Measurements from ENCODE around the gene IFI27.
"Not testable (repeated sequence)": the region's sequence is repeated elsewhere in the genome, so short reads cannot be mapped to it uniquely, and the experiment has no call there.

Gene IFI27
- 0 to 0.75 (median 0.43) reads per million in 9 experiments for total RNA-seq

DNA sequence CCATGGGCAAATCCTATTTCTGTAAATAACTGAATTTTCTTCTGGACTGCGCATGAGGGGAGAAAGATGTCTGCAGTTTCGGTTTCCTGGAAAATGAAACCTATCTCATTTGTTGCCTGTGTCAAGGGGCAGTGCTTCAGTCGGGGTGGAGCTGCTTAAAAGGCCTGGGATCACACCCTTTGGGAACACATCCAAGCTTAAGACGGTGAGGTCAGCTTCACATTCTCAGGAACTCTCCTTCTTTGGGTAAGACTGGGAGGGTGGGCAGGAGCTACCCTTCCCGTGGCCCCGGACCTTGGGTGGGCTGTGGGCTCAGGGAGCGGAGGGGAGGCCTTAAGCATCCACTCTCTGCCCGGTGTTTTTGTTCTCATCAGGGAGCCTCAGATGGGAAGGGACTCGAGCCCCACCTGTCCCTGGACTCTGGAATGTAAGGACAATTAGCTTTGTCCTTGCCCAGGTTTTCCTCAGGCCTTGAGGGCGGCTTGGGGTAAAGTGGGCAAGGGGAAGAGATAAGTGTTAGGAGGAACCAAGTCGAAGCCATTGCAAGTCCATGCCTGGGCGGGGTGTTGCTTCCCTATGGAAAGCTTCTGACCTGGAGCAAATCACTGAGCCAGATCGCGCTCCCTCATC is at the start of gene IFI27:
Gene IFI27 (plus strand): TSS at position 185 of the 630 bp plus-strand sequence.
- no peak within 1 kb of the TSS for H3K4me3 Mint-ChIP-seq

DNA sequence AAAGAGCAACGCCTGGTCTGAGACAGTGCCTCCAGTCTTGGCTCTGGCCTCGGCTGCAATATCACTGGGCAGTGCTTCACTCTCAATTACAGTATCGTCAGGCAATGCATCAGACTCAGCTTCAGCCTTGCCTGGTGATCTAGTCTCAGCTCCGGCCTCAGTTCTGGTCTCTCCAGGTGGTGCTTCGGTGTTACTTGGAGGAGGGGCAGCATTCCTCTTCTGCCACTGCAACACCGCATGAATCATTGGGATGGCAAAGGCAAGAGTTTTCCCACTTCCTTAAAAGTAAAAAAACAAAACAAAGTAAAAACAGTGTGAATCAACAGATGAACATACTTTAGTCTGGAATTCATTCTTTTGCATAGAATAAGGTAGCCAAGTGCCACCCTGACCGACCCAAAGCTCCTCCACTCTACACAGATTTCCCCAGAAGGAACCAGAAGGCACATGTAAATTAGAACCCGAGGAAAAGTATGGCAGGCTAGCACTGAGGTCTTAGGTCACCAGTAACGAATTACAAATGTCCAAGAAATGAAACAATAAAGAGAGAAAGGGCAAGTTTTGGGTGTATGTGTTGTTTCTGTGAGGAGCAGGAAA is 48.1 kb upstream of the IFI27 start:
- H3K4me3 Mint-ChIP-seq, result no peak overlapping the region
- H3K4me1 Mint-ChIP-seq (ENCODE audit: low read depth in 2 of 2), result peaks cover 69 to 85% of the 10 kb centered on the region in 2 donors
- H3K9me3 Mint-ChIP-seq, result no peaks in the 10 kb centered on the region
- H3K36me3 Mint-ChIP-seq (ENCODE audit: insufficient read depth), result peaks cover 78% of the 10 kb centered on the region
- no peaks in the 10 kb centered on the region for H3K27me3 Mint-ChIP-seq
- H3K27ac Mint-ChIP-seq, result peak overlapping the region in 1 of 2 donors; percentile 62
- ATAC-seq (replicated peaks) (no peak), DNase-seq (no peak)

More for the DNA sequence above, at the start of gene IFI27:
- ATAC-seq (replicated peaks) (no peak), DNase-seq (no peak)
- Mint-ChIP-seq H3K27ac (no peak within 1 kb of the TSS), H3K36me3 (ENCODE audit: insufficient read depth) (no peaks in the 10 kb centered on the region), H3K4me1 (ENCODE audit: low read depth in 2 of 2) (peaks cover 0 to 4% of the 10 kb centered on the region in 2 donors), H3K9me3 (no peaks in the 10 kb centered on the region), H3K27me3 (peaks cover 33 to 40% of the 10 kb centered on the region in 2 donors)

- no peak for ATAC-seq (replicated peaks)
Measured at GRCh38 chr14:94066089-94066676, 44.4 kb upstream of the IFI27 start.

GRCh38 chr14:94072076-94072475 is 38.5 kb upstream of the IFI27 start:
- H3K9me3 Mint-ChIP-seq, result peaks cover 9 to 10% of the 10 kb centered on the region in 2 donors
- not testable (repeated sequence) for H3K27me3 Mint-ChIP-seq; ATAC-seq (replicated peaks); H3K27ac Mint-ChIP-seq; DNase-seq
- peaks cover 35% of the 10 kb centered on the region for H3K36me3 Mint-ChIP-seq (ENCODE audit: insufficient read depth)
- H3K4me3 Mint-ChIP-seq, result peak overlapping the region in 1 of 2 donors; percentile 68
- H3K4me1 Mint-ChIP-seq (ENCODE audit: low read depth in 2 of 2), result peaks cover 52 to 78% of the 10 kb centered on the region in 2 donors

More at GRCh38 chr14:94066089-94066676, 44.4 kb upstream of the IFI27 start:
- Mint-ChIP-seq H3K36me3 (ENCODE audit: insufficient read depth) (peaks cover 43% of the 10 kb centered on the region), H3K4me1 (ENCODE audit: low read depth in 2 of 2) (peaks cover 80 to 93% of the 10 kb centered on the region in 2 donors), H3K9me3 (peaks cover 5 to 9% of the 10 kb centered on the region in 2 donors), H3K4me3 (peak overlapping the region; percentile 29 to 68), H3K27ac (peak overlapping the region in 1 of 2 donors; percentile 65), H3K27me3 (no peaks in the 10 kb centered on the region)
- no peak for DNase-seq

- Mint-ChIP-seq H3K4me1 (ENCODE audit: low read depth in 2 of 2) (peaks cover 51 to 74% of the 10 kb centered on the region in 2 donors), H3K9me3 (peaks cover 0 to 5% of the 10 kb centered on the region in 2 donors), H3K27ac (no peak overlapping the region), H3K36me3 (ENCODE audit: insufficient read depth) (peaks cover 54% of the 10 kb centered on the region), H3K4me3 (peak overlapping the region; percentile 21 to 99), H3K27me3 (no peaks in the 10 kb centered on the region)
- no peak for DNase-seq
- ATAC-seq (replicated peaks), result no peak
Measured at GRCh38 chr14:94074534-94074933, 36.0 kb upstream of the IFI27 start.

- ATAC-seq (replicated peaks) (no peak), DNase-seq (no peak)
- H3K36me3 Mint-ChIP-seq (ENCODE audit: insufficient read depth), result peaks cover 58% of the 10 kb centered on the region
- peaks cover 50 to 73% of the 10 kb centered on the region in 2 donors for H3K4me1 Mint-ChIP-seq (ENCODE audit: low read depth in 2 of 2)
- no peaks in the 10 kb centered on the region for H3K27me3 Mint-ChIP-seq
- H3K4me3 Mint-ChIP-seq, result peak overlapping the region; percentile 70 to 99
- H3K27ac Mint-ChIP-seq, result peak overlapping the region in 1 of 2 donors; percentile 49
- H3K9me3 Mint-ChIP-seq, result peaks cover 0 to 5% of the 10 kb centered on the region in 2 donors
Measured at GRCh38 chr14:94075008-94075407, 35.5 kb upstream of the IFI27 start.

GRCh38 chr14:94077111-94077821 is 33.3 kb upstream of the IFI27 start:
- DNase-seq, result no peak
- H3K27me3 Mint-ChIP-seq, result no peaks in the 10 kb centered on the region
- H3K4me3 Mint-ChIP-seq, result peak overlapping the region; percentile 99
- H3K9me3 Mint-ChIP-seq, result peaks cover 0 to 2% of the 10 kb centered on the region in 2 donors
- H3K36me3 Mint-ChIP-seq (ENCODE audit: insufficient read depth), result peaks cover 62% of the 10 kb centered on the region
- ATAC-seq (replicated peaks), result no peak
- H3K4me1 Mint-ChIP-seq (ENCODE audit: low read depth in 2 of 2), result peaks cover 43 to 62% of the 10 kb centered on the region in 2 donors
- H3K27ac Mint-ChIP-seq, result no peak overlapping the region

DNA sequence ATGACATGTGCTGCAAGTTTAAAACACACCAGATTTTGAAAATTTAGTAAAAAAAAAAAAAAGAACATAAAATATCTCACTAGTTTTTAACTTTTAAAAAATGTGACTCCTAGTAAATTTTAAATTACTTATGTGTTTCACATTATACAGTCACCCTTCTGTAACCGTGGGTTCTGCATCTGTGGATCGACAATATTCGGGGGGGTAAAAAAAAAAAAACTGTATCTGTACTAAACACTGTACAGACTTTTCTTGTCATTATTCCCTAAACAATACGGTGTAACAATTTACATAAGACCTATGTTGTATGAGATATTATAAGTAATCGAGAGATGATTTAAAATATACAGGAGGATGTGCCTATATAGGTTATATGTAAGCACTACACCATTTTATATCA is 32.7 kb upstream of the IFI27 start:
- Mint-ChIP-seq H3K36me3 (ENCODE audit: insufficient read depth) (peaks cover 58% of the 10 kb centered on the region), H3K27ac (no peak overlapping the region), H3K4me1 (ENCODE audit: low read depth in 2 of 2) (peaks cover 41 to 62% of the 10 kb centered on the region in 2 donors)

GRCh38 chr14:94079891-94080620 is 30.5 kb upstream of the IFI27 start:
- Mint-ChIP-seq H3K27ac (peak overlapping the region; percentile 99 to 100), H3K4me1 (ENCODE audit: low read depth in 2 of 2) (peaks cover 37 to 56% of the 10 kb centered on the region in 2 donors), H3K4me3 (peak overlapping the region; percentile 99), H3K36me3 (ENCODE audit: insufficient read depth) (peaks cover 43% of the 10 kb centered on the region), H3K9me3 (no peaks in the 10 kb centered on the region), H3K27me3 (no peaks in the 10 kb centered on the region)
- ATAC-seq (replicated peaks), result no peak
- DNase-seq, result peak in 1 of 3 experiments; percentile 6

More for the DNA sequence above, 32.7 kb upstream of the IFI27 start:
- H3K4me3 Mint-ChIP-seq, result peak overlapping the region; percentile 99
- H3K27me3 Mint-ChIP-seq, result no peaks in the 10 kb centered on the region
- no peak for ATAC-seq (replicated peaks)
- no peak for DNase-seq
- no peaks in the 10 kb centered on the region for H3K9me3 Mint-ChIP-seq

DNA sequence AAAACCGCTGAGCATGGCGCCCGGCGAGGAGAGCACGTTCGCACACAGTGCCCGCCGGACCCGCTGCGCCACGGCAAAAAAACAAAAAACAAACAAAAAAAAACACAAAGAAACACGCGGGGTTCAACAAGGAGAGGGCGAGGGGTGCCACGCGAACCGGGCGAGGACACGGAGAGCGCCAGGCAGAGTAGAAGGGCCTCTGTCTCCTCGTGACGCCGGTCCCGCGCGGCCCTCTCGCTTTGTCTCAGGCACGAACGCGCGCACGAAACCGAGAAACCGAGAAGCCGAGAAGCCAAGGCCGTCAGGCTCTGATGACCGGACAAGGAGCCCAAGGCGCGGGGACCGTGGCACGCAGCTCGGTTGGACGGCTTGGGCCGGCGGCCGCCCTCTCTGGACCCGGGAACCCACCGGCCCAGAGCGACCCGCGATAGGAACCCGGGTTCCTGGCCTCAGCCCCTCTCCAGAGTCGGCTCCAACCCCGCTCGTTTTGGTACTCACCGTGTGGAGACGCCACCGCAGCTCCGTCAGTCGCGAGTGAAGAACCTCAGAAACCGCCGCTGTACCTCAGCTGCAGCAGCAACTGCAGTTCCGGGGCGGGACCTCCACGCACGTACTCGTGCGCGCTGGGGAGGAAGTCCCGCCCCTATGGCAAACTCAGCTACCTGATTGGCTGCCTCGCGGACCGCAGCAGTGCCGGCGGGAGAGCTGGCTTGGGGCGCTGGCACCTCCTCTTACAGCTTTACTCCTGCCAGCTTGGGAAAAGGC is 29.7 kb upstream of the IFI27 start, which contains the start of the genes DDX24 and IFI27L1:
Gene DDX24 (minus strand): TSS at position 582 of the 765 bp plus-strand sequence. CDS start 1,460 bp downstream, outside the sequence.
Gene IFI27L1 (plus strand): TSS at position 690 of the 765 bp plus-strand sequence. CDS start 15,628 bp downstream, outside the sequence.
- DNase-seq (peak; percentile 96 to 97 (median 97)), ATAC-seq (replicated peaks) (peak; percentile 94)
- Mint-ChIP-seq H3K36me3 (ENCODE audit: insufficient read depth) (peaks cover 43% of the 10 kb centered on the region), H3K9me3 (no peaks in the 10 kb centered on the region), H3K27ac (peak within 1 kb of the TSS; percentile 99 to 100), H3K4me1 (ENCODE audit: low read depth in 2 of 2) (peaks cover 33 to 49% of the 10 kb centered on the region in 2 donors), H3K4me3 (peak within 1 kb of the TSS; percentile 99), H3K27me3 (no peaks in the 10 kb centered on the region)

DNA sequence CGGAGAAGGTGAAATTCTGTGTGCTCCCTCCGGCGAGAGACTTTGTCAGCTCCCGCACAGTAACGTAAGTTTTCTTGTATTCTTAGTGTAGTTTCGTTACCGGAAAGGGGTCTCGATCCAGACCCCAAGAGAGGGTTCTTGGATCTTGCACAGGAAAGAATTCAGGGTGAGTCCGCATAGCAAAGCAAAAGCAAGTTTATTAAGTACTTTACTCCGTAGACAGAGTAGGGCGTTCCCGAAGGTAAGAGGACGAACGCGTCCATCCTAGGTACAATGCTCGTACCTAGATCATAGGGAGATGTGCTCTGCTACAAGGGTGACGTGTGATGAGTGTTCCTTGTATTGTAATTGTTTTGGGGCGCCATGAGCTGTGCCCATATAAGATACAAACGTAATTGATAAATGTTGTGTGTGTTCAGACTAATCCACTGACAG is 29.1 kb upstream of the IFI27 start:
- Mint-ChIP-seq H3K9me3 (no peaks in the 10 kb centered on the region), H3K27ac (peak overlapping the region; percentile 99 to 100), H3K4me3 (peak overlapping the region; percentile 99), H3K36me3 (ENCODE audit: insufficient read depth) (peaks cover 38% of the 10 kb centered on the region), H3K4me1 (ENCODE audit: low read depth in 2 of 2) (peaks cover 33 to 43% of the 10 kb centered on the region in 2 donors), H3K27me3 (no peaks in the 10 kb centered on the region)
- ATAC-seq (replicated peaks) (peak; percentile 10), DNase-seq (peak in 1 of 3 experiments; percentile 1)

GRCh38 chr14:94087891-94088290 is 22.6 kb upstream of the IFI27 start:
- no peak for DNase-seq

More at GRCh38 chr14:94087891-94088290, 22.6 kb upstream of the IFI27 start:
- no peak overlapping the region for H3K27ac Mint-ChIP-seq
- H3K36me3 Mint-ChIP-seq (ENCODE audit: insufficient read depth), result no peaks in the 10 kb centered on the region
- H3K27me3 Mint-ChIP-seq, result no peaks in the 10 kb centered on the region
- H3K4me1 Mint-ChIP-seq (ENCODE audit: low read depth in 2 of 2), result peaks cover 0 to 1% of the 10 kb centered on the region in 2 donors
- no peak overlapping the region for H3K4me3 Mint-ChIP-seq
- no peaks in the 10 kb centered on the region for H3K9me3 Mint-ChIP-seq
- ATAC-seq (replicated peaks), result no peak

Measured in effector memory CD8-positive, alpha-beta T cell (primary cell).